NCI-H187 treated with DMSO at 0.1 percent for 48 hours (cell line): ENCODE data around the gene ADIPOR1.
"Not testable (repeated sequence)": the region's sequence is repeated elsewhere in the genome, so short reads cannot be mapped to it uniquely, and the experiment has no call there.

ENCODE experiments used
- DNase-seq: peaks from one replicate; lab custom pipeline; 2025; lab: John Stamatoyannopoulos, UW

ADIPOR1 gene

GRCh38 chr1:202938287-202938925, 19.7 kb downstream of the ADIPOR1 start:
- DNase-seq, result no peak

GRCh38 chr1:202936409-202936808, 21.7 kb downstream of the ADIPOR1 start:
- not testable (repeated sequence) for DNase-seq

DNA sequence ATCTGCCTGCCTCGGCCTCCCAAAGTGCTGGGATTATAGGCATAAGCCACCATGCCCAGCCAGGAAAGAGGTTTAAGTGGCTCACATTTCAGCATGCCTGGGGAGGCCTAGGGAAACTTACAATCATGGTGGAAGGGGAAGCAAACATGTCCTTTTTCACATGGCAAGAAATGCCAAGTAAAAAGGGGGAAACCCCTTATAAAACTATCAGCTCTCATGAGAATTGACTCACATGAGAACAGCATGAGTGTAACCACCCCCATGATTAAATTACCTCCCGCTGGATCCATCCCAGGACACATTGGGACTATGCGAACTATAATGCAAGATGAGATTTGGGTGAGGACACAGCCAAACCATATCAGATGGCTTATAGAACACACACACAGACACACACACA, 22.3 kb downstream of the ADIPOR1 start:
- no peak for DNase-seq

GRCh38 chr1:202934755-202935154, 23.4 kb downstream of the ADIPOR1 start:
- no peak for DNase-seq

DNA sequence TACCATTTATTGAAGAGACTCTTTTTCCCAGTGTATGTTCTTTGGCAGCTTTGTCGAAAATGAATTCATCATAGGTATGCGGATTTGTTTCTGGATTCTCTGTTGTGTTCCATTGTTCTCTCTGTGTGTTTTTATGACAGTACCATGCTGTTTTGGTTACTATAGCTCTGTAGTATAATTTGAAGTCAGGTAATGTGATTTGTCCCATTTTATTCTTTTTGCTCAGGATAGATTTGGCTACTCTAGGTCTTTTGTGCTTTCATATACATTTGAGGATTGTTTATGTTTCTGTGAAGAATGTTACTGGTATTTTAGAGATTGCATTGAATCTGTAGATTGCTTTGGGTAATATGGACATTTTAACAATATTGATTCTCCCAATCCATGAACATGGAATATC, 25.6 kb downstream of the ADIPOR1 start:
- no peak for DNase-seq

GRCh38 chr1:202926581-202927491, 31.3 kb downstream of the ADIPOR1 start, which contains the start of gene KLHL12:
Gene KLHL12, minus strand, starts transcription at chr1:202927234. Its CDS starts 2,072 bp downstream, at chr1:202925162.
- peak; percentile 96 for DNase-seq

GRCh38 chr1:202923533-202923932, 34.6 kb downstream of the ADIPOR1 start:
- DNase-seq, result no peak

GRCh38 chr1:202919615-202920014, 38.5 kb downstream of the ADIPOR1 start:
- DNase-seq, result no peak

DNA sequence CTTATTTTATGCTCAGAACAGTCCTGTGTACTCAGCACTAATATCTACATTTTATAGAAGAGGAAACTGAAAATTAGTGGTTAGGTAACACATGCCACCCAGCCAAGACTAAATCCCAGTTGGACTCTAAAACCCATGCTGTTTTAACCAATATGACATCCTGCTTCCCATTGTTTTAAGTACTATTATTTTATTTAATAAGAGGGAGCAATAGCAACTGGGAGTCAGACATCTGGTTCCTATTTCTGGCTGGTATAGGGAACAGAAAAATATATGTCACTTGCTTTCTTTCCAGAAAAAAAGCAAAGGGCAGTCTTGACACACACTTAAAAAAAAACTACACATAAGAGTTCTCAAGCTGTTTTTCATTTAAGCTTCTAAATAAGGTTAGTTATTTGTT, 43.0 kb downstream of the ADIPOR1 start:
- no peak for DNase-seq

GRCh38 chr1:202912476-202912875, 45.6 kb downstream of the ADIPOR1 start:
- not testable (repeated sequence) for DNase-seq

GRCh38 chr1:202909494-202909893, 48.6 kb downstream of the ADIPOR1 start:
- DNase-seq, result no peak

DNA sequence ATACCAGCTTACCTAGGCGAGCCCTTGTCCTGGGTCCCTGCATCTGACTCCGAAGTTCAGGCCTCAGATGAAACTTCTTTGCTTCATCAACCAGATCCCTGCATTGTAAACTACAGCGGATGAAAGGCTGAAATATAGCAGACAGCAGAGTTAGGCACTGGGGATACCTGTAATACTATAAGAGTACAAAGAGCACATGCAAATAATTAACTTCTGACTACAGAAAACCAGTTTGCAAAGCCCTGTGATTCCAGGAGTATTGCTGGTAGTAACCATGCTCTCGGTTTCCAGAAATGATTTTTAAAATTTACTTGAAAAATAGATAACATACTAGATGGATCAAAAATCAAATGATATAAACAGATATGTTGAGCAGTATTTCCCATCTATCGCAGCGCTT, 49.1 kb downstream of the ADIPOR1 start:
- DNase-seq, result no peak

GRCh38 chr1:202905331-202905730, 52.8 kb downstream of the ADIPOR1 start:
- DNase-seq, result no peak

DNA sequence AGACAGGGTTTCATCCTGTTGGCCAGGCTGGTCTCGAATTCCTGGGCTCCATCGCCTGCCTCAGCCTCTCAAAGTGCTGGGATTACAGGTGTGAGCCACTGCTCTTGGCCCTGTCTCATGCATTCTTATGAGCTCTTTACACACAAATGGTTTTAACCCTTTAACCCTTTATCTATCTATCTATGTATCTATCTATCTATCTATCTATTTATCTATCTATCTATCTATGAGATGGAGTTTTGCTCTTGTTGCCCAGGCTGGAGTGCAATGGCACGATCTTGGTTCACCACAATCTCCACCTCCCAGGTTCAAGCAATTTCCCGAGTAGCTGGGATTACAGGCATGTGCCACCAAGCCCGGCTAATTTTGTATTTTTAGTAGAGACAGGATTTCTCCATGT, 54.3 kb downstream of the ADIPOR1 start:
- not testable (repeated sequence) for DNase-seq

DNA sequence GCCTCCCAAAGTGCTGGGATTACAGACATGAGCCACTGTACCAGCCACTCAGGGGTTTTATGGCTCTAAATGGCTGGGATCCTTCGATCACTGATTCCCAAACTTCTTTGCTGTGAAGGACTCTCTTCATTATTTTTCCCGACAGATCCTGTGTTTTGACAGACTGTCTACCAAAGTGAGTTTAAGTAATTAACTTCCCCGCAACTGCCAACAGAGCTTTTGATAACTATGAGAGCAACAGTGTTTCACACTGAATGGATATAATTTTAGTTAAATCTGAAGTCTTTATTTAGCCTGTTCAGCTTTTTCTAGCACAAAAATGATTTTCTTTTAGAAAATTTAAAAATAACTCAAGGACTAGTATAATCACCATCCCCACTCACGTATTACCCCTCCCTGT, 56.6 kb downstream of the ADIPOR1 start:
- DNase-seq, result no peak

GRCh38 chr1:202892501-202892900, 65.6 kb downstream of the ADIPOR1 start:
- no peak for DNase-seq
